ENCODE data around the gene TNFAIP3.

The TNFAIP3 gene

GRCh38 chr6:137845460-137845859, 21.6 kb upstream of the TNFAIP3 start:
- no peak for DNase-seq

- DNase-seq = no peak
These were observed 20.8 kb upstream of the TNFAIP3 start for GRCh38 chr6:137846274-137846673.

GRCh38 chr6:137846772-137847313, 20.2 kb upstream of the TNFAIP3 start:
- DNase-seq = peak; percentile 41 to 80

- no peak for DNase-seq
These were observed 19.3 kb upstream of the TNFAIP3 start for GRCh38 chr6:137847748-137848147.

GRCh38 chr6:137848672-137849071, 18.4 kb upstream of the TNFAIP3 start:
- DNase-seq = no peak

- DNase-seq = no peak
These were observed 17.7 kb upstream of the TNFAIP3 start for GRCh38 chr6:137849181-137849980.

GRCh38 chr6:137849981-137850714, 16.9 kb upstream of the TNFAIP3 start:
- no peak for DNase-seq

GRCh38 chr6:137850816-137851602, 16.1 kb upstream of the TNFAIP3 start:
- no peak for DNase-seq

- no peak for DNase-seq
These were observed 15.4 kb upstream of the TNFAIP3 start for GRCh38 chr6:137851669-137852068.

- DNase-seq = no peak
These were observed 14.7 kb upstream of the TNFAIP3 start for GRCh38 chr6:137852346-137852745.

- DNase-seq = no peak
These were observed 14.2 kb upstream of the TNFAIP3 start for GRCh38 chr6:137852811-137853210.

- DNase-seq = no peak
These were observed 13.4 kb upstream of the TNFAIP3 start for GRCh38 chr6:137853569-137854213.

- DNase-seq = no peak
These were observed 10.7 kb upstream of the TNFAIP3 start for GRCh38 chr6:137856138-137856898.

- DNase-seq = no peak
These were observed 8.0 kb upstream of the TNFAIP3 start for GRCh38 chr6:137859025-137859424.

GRCh38 chr6:137860394-137861005, 6.6 kb upstream of the TNFAIP3 start:
- no peak for DNase-seq

GRCh38 chr6:137861550-137862337, 5.3 kb upstream of the TNFAIP3 start:
- no peak for DNase-seq

GRCh38 chr6:137862419-137863090, 4.5 kb upstream of the TNFAIP3 start:
- no peak for DNase-seq

- DNase-seq = no peak
These were observed 3.8 kb upstream of the TNFAIP3 start for GRCh38 chr6:137863091-137863797.

GRCh38 chr6:137864812-137865508, 2.1 kb upstream of the TNFAIP3 start:
- no peak for DNase-seq
